H1 (cell line): ENCODE results near the gene SMAD6. TPM values are rescaled to one million over a fixed set of nuclear protein-coding genes. Genes with fewer than 3 reads are reported as not detected.
A peak's percentile ranks its signal among the peaks of the same experiment; 100 is the strongest.

Experiments
- CTCF ChIA-PET: fragments of 300-600 bp; sonication (Branson Sonifier 250); formaldehyde crosslinking; loops from one replicate; lab custom pipeline; 2021; ENCODE audit not compliant: partially characterized antibody; lab: Charles Lee
- POLR2A ChIA-PET: fragments of 300-600 bp; sonication (Branson Sonifier 250); formaldehyde crosslinking; loops from one replicate; lab custom pipeline; 2021; ENCODE audit warnings: inconsistent platforms; ENCODE audit not compliant: partially characterized antibody; lab: Charles Lee
- DNase-seq, 2 experiments: peaks; one replicate each; pipeline versions ENCODE4 v3.0.0 to v3.0.0-alpha.2; 2010 to 2022; ENCODE audit warnings: low spot score in 2 of 2, low read depth in 1 of 2, mixed read lengths in 1 of 2
- FAIRE-seq: peaks from 2 replicates; lab custom pipeline; 2011; peaks lifted over from hg19 to GRCh38; lab: Jason Lieb, UNC
- H2AFZ ChIP-seq: 2 replicates; pipeline ENCODE4 v1.8.1; 2012; ENCODE audit warnings: low read length, inconsistent platforms
- H2AK5ac ChIP-seq: 2 replicates; pipeline ENCODE4 v1.6.1; 2013; ENCODE audit warnings: low read depth, low read length
- H2BK120ac ChIP-seq: replicated peaks from 2 replicates; pipeline ENCODE3; 2013; ENCODE audit warnings: low read depth, low read length, inconsistent platforms
- H2BK12ac ChIP-seq: 2 replicates; pipeline ENCODE4 v1.6.1; 2013; ENCODE audit warnings: low read depth, low read length
- H2BK15ac ChIP-seq: 2 replicates; pipeline ENCODE4 v1.6.1; 2013; ENCODE audit warnings: low read length
- H2BK20ac ChIP-seq: 2 replicates; pipeline ENCODE4 v1.6.1; 2013; ENCODE audit warnings: low read length
- H2BK5ac ChIP-seq: 2 replicates; pipeline ENCODE4 v1.6.1; 2013; ENCODE audit warnings: low read depth, low read length
- H3K14ac ChIP-seq: 2 replicates; pipeline ENCODE4 v1.6.1; 2013; ENCODE audit warnings: inconsistent platforms; ENCODE audit not compliant: insufficient read length
- H3K18ac ChIP-seq: 2 replicates; pipeline ENCODE4 v1.6.1; 2013; ENCODE audit warnings: low read length; ENCODE audit errors: extremely low read depth
- H3K23ac ChIP-seq: 2 replicates; pipeline ENCODE4 v1.6.1; 2013; ENCODE audit warnings: inconsistent platforms; ENCODE audit not compliant: insufficient read length
- H3K23me2 ChIP-seq: 2 replicates; pipeline ENCODE4 v1.6.1; 2013; ENCODE audit warnings: low read depth, low read length
- H3K27ac ChIP-seq: 2 replicates; pipeline ENCODE4 v1.6.1; 2011; ENCODE audit warnings: low read depth, low read length, inconsistent platforms
- H3K27me3 ChIP-seq, 4 experiments: replicated peaks in 1 of 4; 1 replicate in 1 of 4; 2 replicates in 3 of 4; pipeline versions ENCODE4 v1.6.1 to v1.8.1; 2011 to 2013; ENCODE audit warnings: low read length in 3 of 4, mild to moderate bottlenecking in 3 of 4, inconsistent platforms in 2 of 4, mixed read lengths in 2 of 4, moderate library complexity in 1 of 4; ENCODE audit not compliant: control insufficient read depth in 3 of 4, insufficient read depth in 3 of 4; ENCODE audit errors: extremely low read depth in 1 of 4
- H3K36me3 ChIP-seq, 4 experiments: 2 replicates each; pipeline versions ENCODE4 v1.6.1 to v1.8.1; 2011 to 2013; ENCODE audit warnings: mild to moderate bottlenecking in 4 of 4, low read length in 3 of 4, moderate library complexity in 2 of 4, control low read depth in 1 of 4, inconsistent platforms in 1 of 4; ENCODE audit not compliant: insufficient read depth in 4 of 4, control insufficient read depth in 2 of 4
- H3K4ac ChIP-seq: replicated peaks from 2 replicates; pipeline ENCODE3; 2013; ENCODE audit warnings: low read length, low read depth, mixed read lengths, inconsistent platforms; ENCODE audit not compliant: insufficient read length
- H3K4me1 ChIP-seq, 4 experiments: replicated peaks in 1 of 4; 1 replicate in 1 of 4; 2 replicates in 3 of 4; pipeline versions ENCODE4 v1.6.1 to v1.8.1; 2011 to 2013; ENCODE audit warnings: low read length in 3 of 4, inconsistent platforms in 2 of 4, mixed read lengths in 1 of 4; ENCODE audit not compliant: insufficient read depth in 4 of 4, control insufficient read depth in 3 of 4
- H3K4me2 ChIP-seq, 2 experiments: 2 replicates each; pipeline versions ENCODE4 v1.6.1 to v1.8.1; 2011 to 2013; ENCODE audit warnings: low read depth in 2 of 2, low read length in 2 of 2, control low read depth in 1 of 2, inconsistent platforms in 1 of 2, mild to moderate bottlenecking in 1 of 2; ENCODE audit not compliant: insufficient read depth in 1 of 2
- H3K4me3 ChIP-seq, 4 experiments: fragments of 200-600, 300-600 bp in 1 of 4; sonication (generic), shearing (Covaris generic), sonication (Bioruptor Twin) in 1 of 4; 2 replicates each; pipeline versions ENCODE4 v1.5.1 to v1.8.1; 2011 to 2016; ENCODE audit warnings: low read length in 4 of 4, low read depth in 3 of 4, control low read depth in 2 of 4, inconsistent platforms in 2 of 4, mild to moderate bottlenecking in 2 of 4, mixed read lengths in 1 of 4, moderate library complexity in 1 of 4; ENCODE audit not compliant: insufficient read depth in 2 of 4; ENCODE audit errors: extremely low read depth in 1 of 4
- H3K56ac ChIP-seq: replicated peaks from 2 replicates; pipeline ENCODE3; 2013; ENCODE audit warnings: low read depth, mild to moderate bottlenecking, mixed read lengths, low read length, inconsistent platforms; ENCODE audit not compliant: insufficient read length
- H3K79me1 ChIP-seq: 2 replicates; pipeline ENCODE4 v1.6.1; 2013; ENCODE audit warnings: low read depth, low read length, control low read depth
- H3K79me2 ChIP-seq, 2 experiments: 2 replicates each; pipeline versions ENCODE4 v1.6.1 to v1.8.1; 2012 to 2013; ENCODE audit warnings: low read length in 2 of 2, mild to moderate bottlenecking in 2 of 2, inconsistent platforms in 1 of 2; ENCODE audit not compliant: insufficient read depth in 2 of 2, control insufficient read depth in 1 of 2
- H3K9ac ChIP-seq, 4 experiments: replicated peaks in 1 of 4; 1 replicate in 1 of 4; 2 replicates in 3 of 4; pipeline versions ENCODE4 v1.6.1 to v1.8.1; 2011 to 2013; ENCODE audit warnings: low read depth in 3 of 4, low read length in 3 of 4, control low read depth in 2 of 4, mild to moderate bottlenecking in 2 of 4, moderate library complexity in 2 of 4, inconsistent platforms in 1 of 4; ENCODE audit errors: extremely low read depth in 1 of 4
- H3K9me3 ChIP-seq, 2 experiments: 2 replicates each; pipeline versions ENCODE4 v1.6.1 to v1.8.1; 2012 to 2013; ENCODE audit warnings: mild to moderate bottlenecking in 2 of 2, moderate library complexity in 2 of 2, control low read depth in 1 of 2, inconsistent platforms in 1 of 2, low read depth in 1 of 2, low read length in 1 of 2, mixed read lengths in 1 of 2; ENCODE audit not compliant: insufficient read depth in 2 of 2
- H4K20me1 ChIP-seq, 2 experiments: replicated peaks in 1 of 2; 2 replicates each; pipeline versions ENCODE3 to v1.8.1; 2011 to 2013; ENCODE audit warnings: inconsistent platforms in 2 of 2, low read length in 2 of 2, mild to moderate bottlenecking in 1 of 2; ENCODE audit not compliant: insufficient read depth in 2 of 2, control insufficient read depth in 1 of 2
- H4K5ac ChIP-seq: 2 replicates; pipeline ENCODE4 v1.6.1; 2013; ENCODE audit warnings: low read length, low read depth, mixed read lengths, inconsistent platforms; ENCODE audit not compliant: insufficient read length
- H4K8ac ChIP-seq: 2 replicates; pipeline ENCODE4 v1.8.0; 2013; ENCODE audit warnings: mild to moderate bottlenecking, moderate library complexity, low read length, inconsistent platforms; ENCODE audit not compliant: insufficient read depth; ENCODE audit errors: extremely low read depth
- H4K91ac ChIP-seq: replicated peaks from 2 replicates; pipeline ENCODE3; 2013; ENCODE audit warnings: low read length, mixed read lengths, inconsistent platforms; ENCODE audit not compliant: insufficient read length
- CTCF ChIP-seq, 3 experiments: IDR thresholded peaks; 1 replicate in 2 of 3; 2 replicates in 1 of 3; pipeline versions ENCODE4 v1.5.1 to v1.6.1; 2011; ENCODE audit warnings: low read length in 3 of 3, mild to moderate bottlenecking in 3 of 3, inconsistent platforms in 2 of 3, low read depth in 1 of 3, moderate library complexity in 1 of 3; ENCODE audit not compliant: insufficient read depth in 1 of 3; ENCODE audit errors: control extremely low read depth in 1 of 3
- EZH2 ChIP-seq: fragments of 200-600 bp; sonication (generic); IDR thresholded peaks from 2 replicates; pipeline ENCODE4 v1.7.1; 2012; ENCODE audit warnings: low read depth, mild to moderate bottlenecking, moderate library complexity, low read length, inconsistent platforms; ENCODE audit not compliant: severe bottlenecking
- FOSL1 ChIP-seq: IDR thresholded peaks from 2 replicates; pipeline ENCODE4 v1.6.1; 2011; ENCODE audit warnings: mild to moderate bottlenecking, low read depth, low read length, moderate library complexity; ENCODE audit not compliant: insufficient read depth
- JUN ChIP-seq: IDR thresholded peaks from 2 replicates; pipeline ENCODE4 v1.6.1; 2011; ENCODE audit warnings: low read depth, mild to moderate bottlenecking, improper control_type of control experiment, low read length
- KDM4A ChIP-seq: IDR thresholded peaks from one replicate; pipeline ENCODE4 v1.7.1; 2012; ENCODE audit warnings: low read depth, mild to moderate bottlenecking, moderate library complexity, low read length, inconsistent platforms; ENCODE audit not compliant: severe bottlenecking
- SIRT6 ChIP-seq: IDR thresholded peaks from one replicate; pipeline ENCODE4 v1.7.1; 2012; ENCODE audit warnings: low read length, inconsistent platforms
- SUZ12 ChIP-seq: fragments of 200-600 bp; sonication (generic); IDR thresholded peaks from 2 replicates; pipeline ENCODE4 v1.6.1; 2012; ENCODE audit warnings: mild to moderate bottlenecking, inconsistent platforms, low read length, moderate library complexity, mixed read lengths
- TEAD4 ChIP-seq: IDR thresholded peaks from 2 replicates; pipeline ENCODE4 v1.6.1; 2012; ENCODE audit warnings: low read depth, low read length, inconsistent platforms, mixed read lengths
- WGBS, 2 experiments: shearing (Covaris generic) in 1 of 2; methylation state at CpG; one replicate each; pipeline versions ENCODE4 v1.1.6 to v1.1.7; 2013 to 2015; ENCODE audit warnings: low lambda C conversion rate in 2 of 2, mixed read lengths in 2 of 2, inconsistent platforms in 1 of 2, low coverage in 1 of 2, missing lambda C conversion rate in 1 of 2; ENCODE audit not compliant: insufficient replicate concordance in 2 of 2, insufficient coverage in 1 of 2, insufficient read length in 1 of 2; ENCODE audit errors: extremely low coverage in 1 of 2, missing lambda C conversion rate in 1 of 2; 5-methylcytosine and 5-hydroxymethylcytosine counted together
- polyA plus RNA-seq, 7 experiments: library from polyadenylated mRNA; depleted of rRNA in 3 of 7; stranded (reverse) in 5 of 7; unstranded in 2 of 7; fragments of >200 nt in 5 of 7; fragments of 200-250 nt in 2 of 7; gene quantifications; 1 replicate in 5 of 7; 2 replicates in 1 of 7; 4 replicates in 1 of 7; pipeline versions ENCODE4 v1.2.1 to v1.2.3, GENCODE V29; 2011 to 2013; ENCODE audit warnings: missing spikeins in 2 of 7, mixed read lengths in 2 of 7
- total RNA-seq: library from RNA; stranded (reverse); fragmentation: NEBNext Ultra II Directional; extraction: Animal tissue kit (Norgen Biotek cat#: 25700); gene quantifications from 2 replicates; pipeline ENCODE4 v1.2.1, GENCODE V29; 2021
- TF ChIP-seq, protein P1 (sequence below): IDR thresholded peaks from 2 replicates; pipeline ENCODE4 v1.6.1; 2012; ENCODE audit warnings: low read length, inconsistent platforms

The SMAD6 gene
- total and polyA plus RNA-seq, 2 of the 8 experiments (the other 6 are each of a cell fraction or from before 2014, with no cell fraction given), result 1.8 to 7.0 TPM

DNA sequence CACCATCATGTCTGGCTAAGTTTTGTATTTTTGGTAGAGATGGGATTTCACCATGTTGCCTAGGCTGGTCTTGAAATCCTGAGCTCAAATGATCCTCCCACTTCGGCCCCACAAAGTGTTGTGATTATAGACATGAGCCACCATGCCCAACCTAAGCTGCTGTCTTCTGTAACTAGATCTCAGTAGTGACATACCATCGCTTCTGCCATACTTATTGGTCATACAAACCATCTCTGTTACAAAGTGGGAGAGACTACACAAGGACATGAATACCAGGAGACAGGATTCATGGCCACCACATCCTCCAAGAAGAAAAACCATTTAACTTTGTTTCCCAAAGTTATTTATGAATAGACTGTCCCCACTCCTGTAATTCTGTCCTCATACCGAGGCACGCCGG, 81.3 kb downstream of the SMAD6 start:
- no peak overlapping the region for H3K23ac ChIP-seq
- no peak overlapping the region for H3K4me2 ChIP-seq
- H2AFZ ChIP-seq, result no peak overlapping the region
- no peak overlapping the region for H3K4ac ChIP-seq
- no peaks in the 10 kb centered on the region for H3K27me3 ChIP-seq
- DNase-seq (no peak), FAIRE-seq (no peak)
- H2BK5ac ChIP-seq, result no peak overlapping the region
- H4K20me1 ChIP-seq, result peaks cover 0 to 2% of the 10 kb centered on the region in 2 experiments
- no peak overlapping the region for H2BK20ac ChIP-seq
- no peaks in the 10 kb centered on the region for H3K23me2 ChIP-seq
- H3K18ac ChIP-seq, result no peak overlapping the region
- no peak overlapping the region for H3K9ac ChIP-seq
- peak overlapping the region; percentile 30; the same call in 1 of the 2 replicates for H2AK5ac ChIP-seq
- no peak overlapping the region for H2BK120ac ChIP-seq
- WGBS, 2 experiments, result 89% methylated on average over 5 of the region's 5 CpGs; no CpG with 5 or more reads in 1 of the 2 experiments
- H4K91ac ChIP-seq, result no peak overlapping the region
- ChIA-PET POLR2A (no interaction called here), CTCF (interaction anchor here (1.0 to 17.8 kb wide), 5 partner anchors 9 to 65 kb away, joined by 3 to 201 read pairs (median 4); no protein-coding TSS in a partner anchor)
- no peaks in the 10 kb centered on the region for H3K79me2 ChIP-seq
- H3K4me1 ChIP-seq, result peaks cover 3 to 9% (median 5%) of the 10 kb centered on the region in 4 experiments; a peak in 4 of 7 replicates
- no peaks in the 10 kb centered on the region for H3K79me1 ChIP-seq
- no peaks in the 10 kb centered on the region for H3K9me3 ChIP-seq
- H4K5ac ChIP-seq, result no peak overlapping the region
- H4K8ac ChIP-seq, result no peak overlapping the region
- H3K14ac ChIP-seq, result no peak overlapping the region
- H3K27ac ChIP-seq, result no peak overlapping the region
- H3K56ac ChIP-seq, result no peak overlapping the region
- H3K36me3 ChIP-seq, result peaks cover 0 to 5% (median 0%) of the 10 kb centered on the region in 4 experiments; a peak in 1 of 8 replicates
- H3K4me3 ChIP-seq, result no peak overlapping the region
- H2BK15ac ChIP-seq, result no peak overlapping the region
- H2BK12ac ChIP-seq, result no peak overlapping the region
- no peak for TF ChIP-seq CTCF (IDR thresholded peaks at IDR 0.05; ENCODE audit: control extremely low read depth in 1 of 3, insufficient read depth in 1 of 3, low read depth in 1 of 3, low read length in 3 of 3)
- TF ChIP-seq JUN, result no peak
- no peak for TF ChIP-seq SUZ12
- TF ChIP-seq TEAD4, result no peak
- no peak for TF ChIP-seq FOSL1
- TF ChIP-seq, protein P1, sequence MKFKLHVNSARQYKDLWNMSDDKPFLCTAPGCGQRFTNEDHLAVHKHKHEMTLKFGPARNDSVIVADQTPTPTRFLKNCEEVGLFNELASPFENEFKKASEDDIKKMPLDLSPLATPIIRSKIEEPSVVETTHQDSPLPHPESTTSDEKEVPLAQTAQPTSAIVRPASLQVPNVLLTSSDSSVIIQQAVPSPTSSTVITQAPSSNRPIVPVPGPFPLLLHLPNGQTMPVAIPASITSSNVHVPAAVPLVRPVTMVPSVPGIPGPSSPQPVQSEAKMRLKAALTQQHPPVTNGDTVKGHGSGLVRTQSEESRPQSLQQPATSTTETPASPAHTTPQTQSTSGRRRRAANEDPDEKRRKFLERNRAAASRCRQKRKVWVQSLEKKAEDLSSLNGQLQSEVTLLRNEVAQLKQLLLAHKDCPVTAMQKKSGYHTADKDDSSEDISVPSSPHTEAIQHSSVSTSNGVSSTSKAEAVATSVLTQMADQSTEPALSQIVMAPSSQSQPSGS, result no peak
- TF ChIP-seq KDM4A, result no peak
- no peak for TF ChIP-seq EZH2
- no peak for TF ChIP-seq SIRT6
